HG03354 (cell line): ENCODE results near the gene TAGAP.

ENCODE experiments used
- ATAC-seq: cut with Tn5 transposase; IDR thresholded peaks from one replicate; pipeline ENCODE4 v1.9.1; 2021; ENCODE audit warnings: mild to moderate bottlenecking; ENCODE audit not compliant: unreplicated experiment, poor library complexity, severe bottlenecking

The TAGAP gene

DNA sequence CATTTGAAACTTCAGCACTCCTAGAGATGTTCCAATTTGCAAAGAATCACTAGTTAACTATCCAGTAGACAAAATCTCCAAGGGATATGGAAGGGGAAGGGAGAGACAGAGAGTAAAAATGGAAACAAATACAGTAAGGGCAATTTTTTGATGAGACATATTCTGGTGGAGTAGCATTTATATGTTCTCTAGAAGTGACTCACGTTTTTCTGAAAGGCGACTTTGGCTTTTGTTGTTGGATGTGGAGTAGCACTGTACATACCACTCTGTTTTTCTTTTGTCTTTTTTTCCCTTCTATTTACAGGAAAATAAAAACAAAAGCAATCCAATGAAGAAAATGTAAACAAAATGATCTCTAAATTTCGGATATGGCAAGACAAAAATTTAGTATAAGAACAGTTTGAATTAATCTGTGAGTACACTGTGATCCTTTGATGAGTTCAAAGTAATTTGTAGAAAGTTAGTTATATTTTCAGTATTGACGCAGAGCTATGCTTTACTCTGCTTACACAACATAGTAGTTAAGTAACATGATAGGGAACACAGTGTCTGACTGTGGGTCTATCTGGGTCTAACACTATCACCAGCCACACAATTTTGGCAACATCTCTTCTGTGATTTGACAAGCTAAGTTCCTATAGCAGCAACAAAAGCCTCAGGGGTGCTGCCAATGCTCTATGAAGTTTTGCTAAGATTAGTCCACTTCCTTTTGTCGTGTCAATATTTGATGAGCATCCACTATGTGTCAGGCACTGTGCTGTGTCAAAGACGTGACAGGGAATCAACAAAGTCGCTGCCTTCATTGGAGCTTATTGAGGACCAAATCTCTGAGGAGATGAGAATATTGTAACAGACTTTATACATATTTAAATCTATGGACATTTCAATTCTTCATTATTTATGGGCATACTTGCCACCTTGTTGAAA lies 27.3 kb upstream of the TAGAP start:
- ATAC-seq, result no peak

DNA sequence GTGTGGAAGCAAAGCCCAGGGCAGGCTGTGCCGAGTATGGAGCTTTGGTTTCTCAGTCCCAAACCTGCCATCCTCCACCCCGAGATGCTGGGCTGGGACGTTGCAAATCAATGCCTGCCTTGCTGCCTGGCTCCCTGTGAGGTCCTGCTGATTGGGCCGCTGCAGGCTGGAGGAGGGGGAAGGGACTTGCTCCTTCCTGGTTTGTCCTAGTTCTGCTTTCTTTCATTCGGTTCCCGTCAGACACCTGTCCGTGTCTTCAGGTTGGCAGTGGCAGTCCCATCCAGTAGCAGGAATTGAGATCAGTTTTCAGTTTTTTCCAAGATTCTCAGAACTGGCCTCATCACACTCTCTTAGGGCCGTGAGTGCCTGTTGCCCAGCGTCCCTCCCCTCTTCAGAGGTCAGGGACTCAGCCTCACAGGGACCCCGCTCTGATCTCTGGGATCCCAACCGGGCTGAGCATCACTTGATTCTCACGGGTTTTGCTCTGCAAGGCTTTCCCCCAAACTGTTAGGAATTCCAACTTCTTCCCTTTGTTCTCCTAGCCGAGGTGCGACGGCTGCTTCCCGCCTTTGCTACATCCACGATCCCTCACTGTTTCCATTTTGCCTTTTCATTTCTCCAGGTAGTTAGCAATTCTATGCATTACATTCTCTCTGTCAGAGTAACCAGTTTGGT lies 24.2 kb upstream of the TAGAP start:
- ATAC-seq, result no peak

DNA sequence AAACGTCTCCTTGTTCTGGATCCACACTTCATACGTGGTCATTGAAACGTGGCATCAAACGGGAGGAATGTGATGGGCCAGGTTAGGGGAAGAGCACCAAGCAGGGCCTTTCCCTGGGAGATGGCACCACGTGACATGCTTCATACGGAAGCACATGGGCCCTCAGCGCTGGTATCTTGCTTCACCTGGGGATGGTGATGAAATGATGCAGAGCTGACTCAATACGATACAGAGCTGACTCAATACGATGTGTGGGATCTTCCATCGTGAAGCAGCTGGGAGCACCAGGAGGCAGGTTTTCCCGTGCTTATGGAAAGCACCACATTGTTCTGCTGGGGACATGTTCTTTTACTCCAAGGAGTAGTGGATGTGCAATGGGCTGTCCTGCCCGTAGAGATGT lies 22.5 kb upstream of the TAGAP start:
- ATAC-seq, result no peak

DNA sequence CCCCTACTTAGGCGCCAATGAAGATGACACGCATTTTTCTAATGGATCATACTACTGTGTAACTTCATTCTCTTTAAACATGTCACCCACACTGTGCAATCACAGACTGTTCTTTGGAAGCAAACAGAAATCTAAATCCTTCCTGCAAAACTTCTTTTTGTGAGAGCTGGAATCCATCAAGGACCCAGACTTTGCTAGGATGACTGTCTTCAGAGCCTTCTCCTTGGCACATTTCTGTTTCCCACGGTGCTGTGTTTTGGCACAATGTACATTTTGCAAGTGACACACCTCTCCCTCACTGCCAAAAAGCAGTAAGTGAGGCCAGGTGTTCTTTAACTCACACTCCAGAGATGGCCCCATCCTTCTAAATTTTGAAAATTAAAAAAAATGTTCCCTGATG lies 21.7 kb upstream of the TAGAP start:
- no peak for ATAC-seq

DNA sequence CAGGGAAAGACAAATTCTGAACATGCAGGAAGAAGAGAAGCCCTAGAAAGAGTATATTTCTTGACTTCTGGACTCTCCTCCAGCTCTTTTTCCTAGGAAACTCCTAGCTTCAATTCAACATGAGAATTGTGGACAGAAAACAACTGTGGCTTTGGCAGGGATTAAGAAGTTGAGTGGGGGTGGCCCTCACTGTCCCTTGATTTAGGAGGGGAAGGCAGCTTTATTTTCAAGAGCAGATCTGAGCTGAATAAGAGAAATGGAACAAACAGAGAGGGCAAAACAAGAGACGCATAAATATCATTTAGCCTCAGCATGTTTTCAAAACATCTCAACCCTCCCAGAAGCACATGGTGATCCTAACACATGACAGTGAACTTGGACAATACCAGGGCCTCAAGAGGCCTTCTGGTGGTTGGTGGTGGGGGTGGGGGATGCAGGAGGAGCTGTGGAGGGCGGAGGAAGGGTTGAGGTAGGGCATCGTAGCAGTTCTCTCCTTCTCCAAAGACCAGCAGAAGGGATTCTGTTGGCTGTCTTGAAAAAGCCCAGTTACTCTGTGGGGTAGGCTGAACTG lies 21.1 kb upstream of the TAGAP start:
- ATAC-seq, result no peak

DNA sequence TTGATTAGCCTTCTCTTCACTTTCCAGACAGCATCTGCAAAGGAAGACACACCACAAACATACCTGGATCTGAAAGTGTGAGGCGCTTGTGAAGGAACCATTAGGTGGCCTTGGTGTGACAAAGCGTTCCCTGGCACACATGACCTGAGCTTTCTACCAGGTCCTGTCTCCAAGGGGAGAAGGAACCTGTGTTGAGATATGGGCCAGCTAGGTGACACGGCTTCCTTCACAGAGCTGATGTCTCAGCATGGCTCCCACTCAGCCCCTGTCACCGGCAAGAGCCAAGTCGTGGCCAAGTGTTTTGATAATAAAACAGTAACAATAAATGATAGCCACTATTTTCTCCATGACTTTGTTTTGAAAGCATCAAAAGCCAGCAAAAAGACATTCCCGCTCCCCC lies 20.3 kb upstream of the TAGAP start:
- ATAC-seq, result no peak

DNA sequence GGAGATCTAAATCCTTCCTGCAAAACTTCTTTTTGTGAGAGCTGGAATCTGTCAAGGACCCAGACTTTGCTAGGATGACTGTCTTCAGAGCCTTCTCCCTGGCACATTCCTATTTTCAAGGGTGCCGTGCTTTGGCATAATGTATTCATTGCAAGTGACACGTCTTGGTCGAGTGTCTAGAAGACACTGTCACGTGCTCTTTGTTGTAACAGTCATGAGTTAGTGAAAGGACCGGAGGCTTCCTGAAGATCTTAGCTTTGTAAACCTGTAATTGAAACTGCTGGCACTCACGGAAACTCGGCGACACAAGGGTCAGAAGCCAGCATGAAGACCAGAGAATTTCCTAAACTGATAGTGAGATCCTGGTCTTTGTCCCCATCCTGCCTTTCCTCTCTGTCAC lies 19.7 kb upstream of the TAGAP start:
- no peak for ATAC-seq

DNA sequence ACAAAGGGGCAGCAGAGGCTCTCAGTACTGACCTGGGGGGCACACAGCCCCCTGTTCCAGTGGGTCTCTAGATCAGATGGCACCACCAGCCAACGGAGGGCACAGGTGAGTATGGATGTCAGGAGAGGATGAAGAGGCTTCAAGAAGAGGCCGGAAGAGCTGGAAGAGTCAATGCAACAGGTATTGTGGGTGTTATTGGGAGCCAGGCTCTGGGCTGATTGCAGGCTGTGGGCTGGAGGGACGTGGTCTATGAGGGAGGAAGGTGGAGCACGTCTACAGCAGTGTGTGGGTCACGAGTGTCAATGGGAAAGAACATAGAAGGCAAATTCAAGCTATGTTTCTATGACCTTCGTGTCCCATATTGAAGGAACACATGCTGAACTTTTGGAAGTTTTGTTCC lies 18.8 kb upstream of the TAGAP start:
- no peak for ATAC-seq

DNA sequence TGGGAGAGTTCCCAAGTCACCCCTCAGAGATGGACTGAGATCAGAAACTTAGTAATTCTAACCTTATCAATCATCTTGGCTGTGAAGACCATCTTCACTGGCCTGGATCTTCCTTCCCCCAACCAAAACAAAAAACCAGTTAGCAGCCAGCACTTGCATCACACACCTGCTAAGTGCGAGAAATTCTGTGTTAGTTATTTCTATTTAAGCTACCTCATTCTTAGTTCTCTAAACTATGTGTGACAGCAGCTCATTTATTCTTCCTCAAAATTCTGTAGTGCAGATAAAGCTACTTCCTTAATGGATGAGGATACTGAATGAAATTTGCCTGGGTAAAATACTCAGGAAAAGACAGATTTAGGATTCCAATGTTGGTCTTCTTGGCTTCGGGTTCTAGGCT lies 18.2 kb upstream of the TAGAP start:
- peak; percentile 9 for ATAC-seq

DNA sequence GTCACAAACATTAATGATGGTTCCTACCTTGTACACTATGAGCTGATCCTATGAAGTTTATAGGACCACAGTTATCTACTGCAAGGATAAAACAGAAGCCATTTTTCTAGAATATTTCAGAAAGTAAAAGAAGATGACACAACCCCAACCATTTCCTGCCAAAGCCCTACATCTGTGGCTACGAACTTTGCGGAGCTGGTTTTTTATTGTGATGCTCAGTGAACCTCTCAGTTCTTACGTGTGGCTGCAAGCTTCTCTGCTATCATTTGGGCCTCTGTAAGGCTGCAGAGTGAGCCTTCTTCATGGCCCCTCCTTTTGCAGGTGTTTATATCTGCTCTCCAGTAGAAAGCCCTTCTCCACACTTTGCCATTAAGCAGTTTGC lies 17.8 kb upstream of the TAGAP start:
- ATAC-seq, result peak; percentile 80

DNA sequence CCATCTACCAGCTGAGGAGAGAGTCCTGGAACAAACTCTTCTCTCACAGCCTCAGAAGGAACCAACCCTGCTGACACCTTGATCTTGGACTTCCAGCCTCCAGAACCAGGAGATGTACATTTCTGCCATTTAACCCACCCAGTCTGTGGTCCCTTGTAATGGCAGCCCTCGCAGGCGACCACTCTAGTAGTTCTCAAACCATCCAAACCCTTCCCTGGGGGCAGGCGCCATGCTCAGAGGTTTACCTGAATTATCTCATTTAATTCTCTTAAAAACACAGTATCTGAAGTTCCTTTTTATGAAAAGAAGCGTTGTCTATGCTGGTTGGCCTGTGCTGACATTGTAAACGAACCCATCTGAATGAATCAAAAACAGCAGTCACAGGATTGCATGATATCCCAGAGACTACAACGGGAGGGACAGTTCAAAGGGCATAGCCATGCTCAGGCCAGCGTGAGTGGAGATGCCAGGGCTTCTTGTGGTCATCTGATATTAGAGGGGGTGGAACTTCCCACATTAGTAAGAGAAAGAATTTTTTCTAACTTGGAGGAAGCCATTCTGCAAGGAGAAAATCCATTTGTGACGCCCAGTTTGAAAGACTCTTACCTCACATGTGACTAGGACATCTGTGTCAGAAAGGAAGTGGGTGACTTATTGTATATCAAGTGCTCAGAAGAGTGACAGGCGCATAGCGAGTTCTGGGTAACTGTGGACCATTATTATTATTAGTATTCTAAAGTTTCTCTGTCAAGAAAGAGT lies 17.2 kb upstream of the TAGAP start:
- peak; percentile 82 for ATAC-seq

DNA sequence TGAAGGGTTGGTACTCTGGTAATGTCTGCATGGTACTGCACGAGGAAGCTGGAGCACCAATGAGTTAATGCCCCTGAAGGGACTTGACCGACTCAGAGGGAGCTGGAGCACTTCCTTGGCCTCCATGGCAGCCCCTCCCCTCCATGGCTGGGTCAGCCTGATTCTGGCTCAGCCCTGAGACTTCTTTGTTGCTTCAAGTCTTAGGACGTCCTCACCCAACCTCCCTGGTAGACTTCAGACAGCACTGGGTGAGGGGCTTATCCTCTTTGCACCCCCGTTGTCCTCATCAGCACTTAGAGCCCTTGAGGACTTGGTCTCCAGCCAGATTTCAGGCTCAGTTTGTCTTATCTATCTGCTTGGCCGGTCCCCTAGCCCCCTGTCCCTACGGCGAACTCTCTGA lies 16.4 kb upstream of the TAGAP start:
- no peak for ATAC-seq

DNA sequence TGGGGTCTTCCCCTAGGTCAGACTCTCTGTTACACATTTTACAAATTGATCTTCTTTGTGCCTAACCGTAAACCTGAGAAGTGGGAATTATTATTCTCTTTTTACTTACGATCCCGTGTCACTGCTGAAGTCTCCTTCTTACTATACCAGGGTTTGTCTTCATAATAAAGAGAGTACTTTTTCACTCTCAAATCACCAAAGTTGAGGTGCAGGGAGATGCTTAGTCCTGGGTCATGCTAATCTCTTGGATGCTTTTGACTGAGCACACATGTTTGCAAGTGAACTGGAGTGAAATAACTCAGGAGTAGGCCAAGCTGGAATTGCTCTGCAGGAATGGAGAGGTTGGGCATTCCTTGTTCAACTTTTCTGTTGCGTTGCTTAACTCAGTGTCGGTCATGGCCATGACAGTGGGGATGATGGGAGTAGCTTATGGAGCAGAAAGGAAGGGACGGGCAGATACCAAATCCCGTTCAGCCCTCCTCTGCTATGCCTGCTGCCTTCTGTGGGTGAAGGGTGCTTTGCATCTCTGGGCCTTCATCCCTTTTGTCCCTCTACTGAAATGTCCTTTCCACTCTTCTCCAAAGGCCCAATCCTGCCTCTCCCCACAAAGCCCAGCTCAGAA lies 15.2 kb upstream of the TAGAP start:
- no peak for ATAC-seq

DNA sequence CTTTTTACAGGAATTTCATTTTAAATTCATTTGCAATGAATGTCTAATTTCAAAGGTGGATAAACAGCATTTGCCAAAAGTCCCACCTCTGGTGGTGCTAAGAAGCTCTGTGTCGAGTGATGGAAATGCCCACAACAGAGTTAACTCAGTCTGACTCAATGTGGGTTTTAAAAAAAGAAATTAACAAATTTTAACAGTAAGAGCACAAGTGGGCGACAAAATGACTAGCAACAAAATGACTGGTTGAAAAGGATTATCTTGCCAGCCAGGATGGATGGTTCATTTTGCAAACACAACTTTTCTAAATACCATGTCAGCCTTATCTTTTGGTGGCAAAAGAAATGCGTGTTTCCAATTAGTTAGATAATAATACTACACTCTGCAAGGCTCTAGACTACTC lies 14.3 kb upstream of the TAGAP start:
- ATAC-seq, result no peak

DNA sequence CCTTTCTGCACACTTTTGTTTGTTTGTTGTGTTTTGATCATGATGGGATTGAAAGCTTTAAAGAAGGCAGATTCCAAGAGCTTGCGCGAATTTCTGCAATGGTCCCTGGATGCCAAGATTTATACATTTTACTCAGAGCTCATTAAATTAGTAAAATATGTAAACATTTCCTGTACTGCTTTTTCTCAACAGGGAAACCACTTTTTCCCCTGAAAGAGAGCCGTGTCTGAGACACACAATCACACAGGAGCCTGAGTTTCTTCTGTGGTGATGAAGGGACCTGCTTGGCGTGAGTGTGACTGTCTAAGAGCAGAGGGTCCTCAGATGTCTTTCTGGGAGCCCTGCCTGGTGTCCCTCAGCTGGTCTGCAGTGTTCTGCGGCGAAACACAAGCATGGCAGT lies 12.1 kb upstream of the TAGAP start:
- ATAC-seq, result no peak

DNA sequence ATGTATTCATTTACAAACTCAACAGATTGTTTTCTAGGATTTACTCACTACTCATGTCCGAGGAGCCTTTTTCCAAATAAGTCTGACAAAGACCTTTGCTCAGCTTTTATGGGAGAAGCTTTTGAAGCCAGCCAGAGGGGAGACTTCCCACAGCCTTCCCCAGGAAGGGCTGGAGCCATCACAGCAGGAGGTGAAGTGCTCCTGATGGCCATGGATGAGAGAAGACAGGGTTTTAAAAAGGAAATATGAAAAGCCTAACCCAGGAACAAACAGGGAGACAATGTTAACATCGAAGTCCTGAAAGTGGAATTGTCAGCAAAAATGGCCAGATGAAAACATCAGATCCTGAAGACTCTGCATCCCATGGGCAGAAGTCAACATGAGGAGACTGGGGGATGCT lies 11.6 kb upstream of the TAGAP start:
- ATAC-seq, result no peak

DNA sequence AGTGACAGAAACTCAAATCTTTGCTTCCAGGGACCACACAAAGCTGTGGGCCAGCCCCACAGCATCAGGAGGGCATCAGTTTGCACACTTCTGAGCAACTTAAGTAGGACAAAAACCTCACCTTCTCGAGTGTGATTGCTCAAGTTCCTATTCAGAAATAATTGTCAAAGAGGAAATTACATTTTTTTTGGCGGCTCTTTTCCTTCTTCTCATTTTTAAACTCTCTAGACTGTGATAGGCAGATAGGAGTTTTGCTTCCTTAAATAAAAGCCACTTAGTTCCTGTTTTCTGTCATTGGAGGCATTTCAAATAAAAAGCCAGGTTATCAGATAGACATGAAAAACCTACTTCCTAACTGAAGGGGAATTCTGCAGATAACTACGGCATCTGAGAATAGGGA lies 11.2 kb upstream of the TAGAP start:
- no peak for ATAC-seq

DNA sequence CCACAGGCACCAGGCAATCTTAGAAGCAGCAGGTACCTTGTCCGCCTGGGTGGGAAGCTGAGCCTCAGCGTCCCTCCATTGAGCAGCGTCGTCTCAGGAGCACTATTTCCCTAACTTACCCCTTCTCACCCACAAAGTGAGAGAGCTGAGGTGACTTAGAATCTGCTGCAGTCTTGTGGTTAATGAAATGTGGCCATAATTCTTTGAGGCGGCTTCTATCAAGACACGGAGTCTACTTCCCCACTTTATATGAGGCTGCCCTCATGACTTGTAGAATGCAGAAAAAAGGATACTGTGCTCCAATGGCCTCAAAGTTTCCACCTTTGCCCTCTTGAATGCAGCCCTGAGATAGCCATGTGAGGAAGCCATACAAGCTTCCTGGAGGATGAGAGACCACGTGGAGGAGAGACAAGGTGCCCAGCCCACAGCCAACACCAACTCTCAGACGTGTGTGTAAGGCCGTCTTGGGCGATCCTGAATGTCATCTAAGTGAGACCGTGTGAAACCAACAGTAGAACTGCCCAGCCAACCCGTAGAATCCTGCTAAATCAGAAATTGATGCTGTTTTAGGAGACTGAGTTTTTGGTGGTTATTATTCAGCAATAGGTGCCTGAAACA lies 9.1 kb upstream of the TAGAP start:
- no peak for ATAC-seq

DNA sequence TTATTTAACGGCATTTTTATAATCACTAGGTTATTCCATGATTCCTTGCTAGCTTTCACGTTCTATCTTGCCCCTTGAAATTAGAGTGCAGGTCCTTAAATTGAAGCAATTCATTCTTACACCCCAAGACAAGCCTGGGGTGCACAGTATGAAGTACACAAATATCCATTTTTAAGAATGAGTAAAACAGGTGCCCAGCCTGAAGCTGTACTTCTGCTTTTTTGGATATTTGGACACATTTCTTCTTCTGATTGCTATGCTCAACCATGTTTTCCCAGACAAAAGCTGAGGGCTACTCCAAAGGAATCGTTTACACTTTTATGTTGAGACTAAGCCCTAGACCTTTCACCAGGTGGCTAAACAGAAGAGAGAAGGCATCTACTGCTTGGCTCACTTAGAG lies 7.9 kb upstream of the TAGAP start:
- no peak for ATAC-seq
